Stimulated activated CD4-positive, alpha-beta T cell treated with anti-CD3 and anti-CD28 coated beads, TNF-alpha, amount 100 ng/mL, for 1 hour (primary cell): ENCODE results near the gene TAMM41.
"Not testable (repeated sequence)": the region's sequence is repeated elsewhere in the genome, so short reads cannot be mapped to it uniquely, and the experiment has no call there.

Source experiments
- DNase-seq, 3 donors: peaks; one replicate each; pipeline ENCODE4 v3.0.0-alpha.2; 2020; ENCODE audit warnings: low read depth in 3 of 3, low spot score in 1 of 3

Gene TAMM41

GRCh38 chr3:11769704-11770476, 76.8 kb downstream of the TAMM41 start:
- DNase-seq = no peak

DNA sequence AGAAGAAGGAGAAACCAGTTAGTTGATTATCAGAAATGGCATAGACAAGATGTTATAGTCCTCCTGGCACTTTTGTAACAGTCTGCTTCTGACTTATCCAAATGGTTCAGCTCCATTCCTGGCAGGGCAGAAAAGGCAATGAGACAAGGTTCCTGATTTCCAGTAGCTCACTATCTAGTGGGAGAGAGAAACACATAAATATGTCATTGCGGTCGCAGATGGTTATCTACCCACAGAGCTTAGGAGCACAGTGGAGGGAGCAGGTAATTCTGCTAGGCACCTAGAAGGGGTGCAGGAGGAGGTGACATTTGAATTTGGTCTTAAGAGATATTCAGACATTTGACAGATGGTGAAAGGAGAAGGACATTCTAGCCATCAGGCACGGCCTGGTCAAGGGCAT, 78.1 kb downstream of the TAMM41 start:
- no peak for DNase-seq

DNA sequence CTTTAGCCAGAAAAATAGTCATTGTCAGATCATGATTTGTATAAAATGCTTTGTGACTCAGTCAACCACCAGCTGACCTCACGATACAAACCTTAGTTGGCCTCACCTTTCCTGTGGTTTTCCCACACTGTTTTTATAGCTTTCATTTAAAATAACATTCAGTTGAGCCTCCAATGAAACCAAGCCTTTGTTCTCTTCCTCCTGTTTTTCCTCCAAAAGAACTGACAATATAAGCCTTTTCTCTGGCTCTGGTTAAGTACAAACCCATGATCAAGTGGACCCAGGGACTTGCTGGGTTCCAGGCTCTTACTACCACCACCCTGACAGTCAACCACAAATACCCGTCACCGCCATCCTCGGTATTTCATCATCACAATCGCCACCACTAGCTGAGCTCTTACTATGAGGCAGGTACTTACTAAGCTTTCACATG, 81.7 kb downstream of the TAMM41 start:
- no peak for DNase-seq

DNA sequence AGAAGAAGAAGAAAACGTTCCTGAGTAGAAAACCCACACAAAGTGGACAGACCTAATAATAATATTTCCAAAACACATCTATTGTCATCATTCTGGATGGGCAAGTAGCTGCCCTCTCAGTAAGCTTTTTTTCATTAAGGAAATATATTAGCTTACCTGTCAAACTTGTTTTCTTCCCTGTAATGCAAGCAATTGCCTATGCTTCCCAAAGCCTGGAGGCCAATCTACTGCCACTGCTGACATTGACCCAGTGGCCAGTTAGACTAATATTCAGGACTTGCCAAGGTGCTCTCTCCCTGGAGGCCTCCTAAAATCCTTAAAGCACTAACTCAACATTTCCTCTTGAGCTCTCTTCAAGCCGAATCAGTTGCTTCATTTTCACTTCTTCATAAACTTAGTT, 86.7 kb downstream of the TAMM41 start:
- DNase-seq = no peak

DNA sequence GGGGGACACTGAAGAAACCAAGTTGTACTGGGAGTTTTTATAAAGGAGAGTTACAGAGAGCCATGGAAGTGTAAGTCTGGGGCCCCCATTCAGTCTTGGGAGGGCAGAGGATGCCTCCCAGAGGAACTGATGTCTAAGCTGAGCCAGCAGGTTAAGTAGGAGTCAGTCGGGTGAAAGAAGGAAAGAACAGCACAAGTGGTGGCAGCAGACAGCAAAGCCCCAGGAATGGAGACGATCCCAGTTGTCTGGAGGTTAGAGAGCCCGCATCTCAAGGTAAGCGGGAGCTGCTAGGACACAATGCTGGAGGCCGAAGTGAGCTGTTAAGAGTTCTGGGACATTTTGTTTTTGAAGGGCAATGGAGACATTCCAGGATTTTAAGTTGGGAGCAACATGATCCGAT, 88.8 kb downstream of the TAMM41 start:
- no peak for DNase-seq

DNA sequence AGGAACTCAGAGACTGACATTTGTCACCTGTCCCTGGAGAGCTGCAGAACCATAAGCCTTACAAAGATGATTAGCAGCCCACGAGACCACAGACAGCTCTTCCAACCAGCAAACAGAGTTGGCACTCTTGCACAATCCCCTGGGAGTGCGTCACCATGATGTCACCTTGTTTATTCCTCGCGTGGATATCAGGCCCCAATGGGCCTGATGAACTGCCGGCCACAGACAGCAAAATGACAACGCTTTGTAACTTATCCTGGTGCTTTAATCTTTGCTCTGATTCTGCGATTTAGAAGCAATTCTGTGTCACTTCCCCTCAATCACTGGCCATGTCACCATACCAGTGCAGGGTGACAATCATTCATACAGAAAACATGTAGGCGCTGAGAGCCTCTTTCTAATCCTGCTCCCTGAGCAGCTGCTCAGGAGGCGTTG, 89.2 kb downstream of the TAMM41 start:
- no peak for DNase-seq

DNA sequence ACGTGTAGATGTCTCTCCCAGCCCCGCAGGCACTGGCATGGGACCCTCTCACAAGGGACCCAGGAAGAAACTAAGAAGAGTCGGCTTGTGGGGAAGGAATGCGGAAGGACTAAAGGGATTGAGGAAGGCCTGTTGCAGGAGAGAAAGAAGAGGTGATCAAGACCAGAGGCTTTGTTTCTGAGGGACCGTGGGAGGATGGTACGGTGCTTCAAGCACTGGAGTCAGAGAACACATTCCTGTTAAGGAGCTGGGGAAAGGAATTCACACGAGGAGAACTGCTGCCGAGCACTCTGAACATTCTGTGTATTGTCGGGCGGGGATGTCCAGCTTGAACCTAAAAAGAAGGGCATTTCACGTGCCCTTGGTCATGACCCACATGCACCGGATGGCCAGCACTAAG, 91.4 kb downstream of the TAMM41 start:
- DNase-seq = no peak

DNA sequence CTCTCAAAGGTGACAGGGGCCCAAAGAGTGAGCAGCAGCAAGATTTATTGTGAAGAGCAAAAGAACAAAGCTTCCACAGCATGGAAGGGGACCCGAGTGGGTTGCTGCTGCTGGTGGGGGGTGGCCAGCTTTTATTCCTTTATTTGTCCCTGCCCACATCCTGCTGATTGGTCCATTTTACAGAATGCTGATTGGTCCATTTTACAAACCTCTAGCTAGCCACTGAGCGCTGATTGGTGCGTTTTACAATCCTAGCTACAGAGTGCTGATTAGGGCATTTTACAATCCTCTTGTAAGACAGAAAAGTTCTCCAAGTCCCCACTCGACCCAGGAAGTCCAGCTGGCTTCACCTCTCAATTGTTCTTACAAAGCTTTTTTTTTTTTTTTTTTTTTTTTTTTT, 94.4 kb downstream of the TAMM41 start:
- not testable (repeated sequence) for DNase-seq

DNA sequence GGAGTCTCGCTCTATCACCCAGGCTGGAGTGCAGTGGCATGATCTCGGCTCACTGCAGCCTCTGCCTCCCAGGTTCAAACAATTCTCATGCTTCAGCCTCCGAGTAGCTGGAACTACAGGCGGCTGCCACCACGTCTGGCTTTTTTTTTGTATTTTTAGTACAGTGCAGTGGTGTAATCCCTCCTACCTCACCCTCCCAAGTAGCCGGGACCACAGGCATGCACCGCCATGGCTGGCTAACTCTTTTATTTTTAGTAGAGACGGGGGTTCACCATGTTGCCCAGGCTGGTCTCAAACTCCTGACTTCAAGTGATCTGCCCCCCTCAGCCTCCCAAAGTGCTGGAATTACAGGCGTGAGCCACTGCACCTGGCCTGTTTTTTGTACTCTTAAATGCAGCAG, 98.4 kb downstream of the TAMM41 start:
- not testable (repeated sequence) for DNase-seq
